Measurements from ENCODE around the gene ZNF30.
"Not testable (repeated sequence)": the region's sequence is repeated elsewhere in the genome, so short reads cannot be mapped to it uniquely, and the experiment has no call there.

The ZNF30 gene

DNA sequence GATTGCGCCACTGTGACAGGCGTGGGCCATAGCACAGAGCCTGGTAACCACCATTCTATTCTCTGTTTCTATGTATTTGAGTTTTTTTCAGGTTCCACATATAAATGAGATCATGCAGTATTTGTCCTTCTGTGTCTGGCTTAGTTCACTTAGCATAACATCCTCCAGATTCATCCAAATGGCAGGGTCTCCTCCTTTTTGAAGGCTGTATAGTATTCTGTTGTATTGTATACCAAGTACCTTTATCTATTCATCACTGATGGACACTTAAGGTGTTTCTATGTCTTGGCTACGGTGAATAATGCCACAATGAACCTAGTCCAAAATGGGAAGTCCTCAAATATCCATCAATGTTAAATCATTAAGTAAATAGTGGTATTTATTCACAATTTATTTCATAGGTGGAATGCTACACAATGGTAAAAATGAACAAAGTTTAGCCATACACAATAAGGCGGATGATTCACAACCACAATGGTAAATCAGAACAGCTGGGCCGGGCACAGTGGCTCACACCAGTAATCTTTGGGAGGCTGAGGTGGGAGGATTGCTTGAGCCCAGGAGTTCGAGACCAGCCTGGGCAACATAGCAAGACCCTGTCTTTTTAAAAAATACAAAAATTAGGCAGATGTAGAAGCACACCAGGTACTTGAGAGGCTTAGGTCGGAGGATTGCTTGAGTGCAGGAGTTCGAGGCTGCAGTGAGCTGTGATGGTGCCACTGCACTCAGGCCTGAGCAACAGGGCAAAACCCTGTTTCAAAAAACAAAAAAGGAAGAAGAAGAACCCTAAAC lies 65.0 kb downstream of the ZNF30 start:
- Histone ChIP-seq H3K4me3 (replicated peaks; ENCODE audit: low read depth, low read length) (no peak overlapping the region), H3K27me3 (replicated peaks; ENCODE audit: control insufficient read depth, insufficient read depth, low read length) (no peaks in the 10 kb centered on the region), H3K36me3 (ENCODE audit: control insufficient read depth, insufficient read depth, low read length) (no peaks in the 10 kb centered on the region)
- no peak for DNase-seq (ENCODE audit: extremely low read depth, insufficient read length)
- TF ChIP-seq, protein P1, sequence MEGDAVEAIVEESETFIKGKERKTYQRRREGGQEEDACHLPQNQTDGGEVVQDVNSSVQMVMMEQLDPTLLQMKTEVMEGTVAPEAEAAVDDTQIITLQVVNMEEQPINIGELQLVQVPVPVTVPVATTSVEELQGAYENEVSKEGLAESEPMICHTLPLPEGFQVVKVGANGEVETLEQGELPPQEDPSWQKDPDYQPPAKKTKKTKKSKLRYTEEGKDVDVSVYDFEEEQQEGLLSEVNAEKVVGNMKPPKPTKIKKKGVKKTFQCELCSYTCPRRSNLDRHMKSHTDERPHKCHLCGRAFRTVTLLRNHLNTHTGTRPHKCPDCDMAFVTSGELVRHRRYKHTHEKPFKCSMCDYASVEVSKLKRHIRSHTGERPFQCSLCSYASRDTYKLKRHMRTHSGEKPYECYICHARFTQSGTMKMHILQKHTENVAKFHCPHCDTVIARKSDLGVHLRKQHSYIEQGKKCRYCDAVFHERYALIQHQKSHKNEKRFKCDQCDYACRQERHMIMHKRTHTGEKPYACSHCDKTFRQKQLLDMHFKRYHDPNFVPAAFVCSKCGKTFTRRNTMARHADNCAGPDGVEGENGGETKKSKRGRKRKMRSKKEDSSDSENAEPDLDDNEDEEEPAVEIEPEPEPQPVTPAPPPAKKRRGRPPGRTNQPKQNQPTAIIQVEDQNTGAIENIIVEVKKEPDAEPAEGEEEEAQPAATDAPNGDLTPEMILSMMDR (IDR thresholded peaks at IDR 0.05; ENCODE audit: insufficient read depth, low read length, poor library complexity, severe bottlenecking) = no peak

DNA sequence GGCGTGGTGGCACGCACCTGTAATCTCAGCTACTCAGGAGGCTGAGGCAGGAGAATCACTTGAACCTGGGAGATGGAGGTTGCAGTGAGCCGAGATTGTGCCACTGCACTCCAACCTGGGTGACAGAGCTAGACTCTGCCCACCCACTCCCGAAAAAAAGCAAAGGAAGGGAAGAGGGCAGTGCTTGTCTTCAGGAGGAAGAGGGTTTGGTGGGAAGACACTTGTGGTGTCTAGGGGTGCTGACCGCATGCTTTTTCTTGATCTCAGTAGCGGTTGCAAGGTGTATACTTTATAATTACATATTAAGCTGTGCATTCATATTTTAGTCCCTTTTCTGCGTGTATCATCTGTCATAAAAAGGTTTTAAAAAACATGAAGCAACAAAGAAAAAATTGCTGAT lies 65.9 kb downstream of the ZNF30 start:
- H3K4me3 ChIP-seq (replicated peaks; ENCODE audit: low read depth, low read length); H3K27me3 ChIP-seq (replicated peaks; ENCODE audit: control insufficient read depth, insufficient read depth, low read length); H3K36me3 ChIP-seq (ENCODE audit: control insufficient read depth, insufficient read depth, low read length); DNase-seq (ENCODE audit: extremely low read depth, insufficient read length): not testable (repeated sequence)

- H3K4me3 ChIP-seq (replicated peaks; ENCODE audit: low read depth, low read length) = no peak overlapping the region
- TF ChIP-seq, protein P1 (IDR thresholded peaks at IDR 0.05; ENCODE audit: insufficient read depth, low read length, poor library complexity, severe bottlenecking) = no peak
- H3K36me3 ChIP-seq (ENCODE audit: control insufficient read depth, insufficient read depth, low read length) = no peaks in the 10 kb centered on the region
- H3K27me3 ChIP-seq (replicated peaks; ENCODE audit: control insufficient read depth, insufficient read depth, low read length) = no peaks in the 10 kb centered on the region
- no peak for DNase-seq (ENCODE audit: extremely low read depth, insufficient read length)
Observed at GRCh38 chr19:34994286-34994642, 67.6 kb downstream of the ZNF30 start.

All from GM06990 (cell line).